ENCODE data around the gene SKAP1. TPM values are rescaled to one million over a fixed set of nuclear protein-coding genes. Genes with fewer than 3 reads are reported as not detected.

Gene SKAP1
- polyA plus RNA-seq, 3 donors: 0.13 to 1.0 (median 0.52) TPM

- no peak overlapping the region for H2AFZ ChIP-seq (ENCODE audit: insufficient read depth, low read depth, low read length, poor library complexity, severe bottlenecking)
- DNase-seq: no peak
- H3K9me3 ChIP-seq (replicated peaks in 1 of 2; ENCODE audit: control insufficient read depth in 1 of 2, insufficient read depth in 1 of 2, low read length in 2 of 2): no peaks in the 10 kb centered on the region
- no peaks in the 10 kb centered on the region for H3K4me1 ChIP-seq (ENCODE audit: control insufficient read depth in 1 of 2, insufficient read depth in 2 of 2, low read length in 2 of 2)
- H3K27ac Mint-ChIP-seq: no peak overlapping the region
- no peak overlapping the region for H3K9ac ChIP-seq (ENCODE audit: insufficient read depth, low read length, poor library complexity, severe bottlenecking)
- H3K4me3 ChIP-seq (replicated peaks in 1 of 3; ENCODE audit: low read depth in 2 of 3, low read length in 3 of 3): no peak overlapping the region
- no peak overlapping the region for H3K4me3 Mint-ChIP-seq
- H3K4me2 ChIP-seq (replicated peaks; ENCODE audit: extremely low read depth, low read length, poor library complexity, severe bottlenecking): no peak overlapping the region
- H3K4me1 Mint-ChIP-seq: peaks cover 4% of the 10 kb centered on the region
- intact Hi-C loops (cut with micrococcal nuclease): loop anchor here (5.0 kb wide), 2 partner anchors 255 to 280 kb away; partner anchors contain the start of genes HOXB3 (in 2 of the 2), HOXB5 (in 2 of the 2) and HOXB8 (in 1 of the 2)
- TF ChIP-seq CTCF (IDR thresholded peaks at IDR 0.05): no peak
- peaks cover 0 to 1% (median 0%) of the 10 kb centered on the region in 7 donors for H3K9me3 Mint-ChIP-seq
- H3K79me2 ChIP-seq (ENCODE audit: insufficient read depth, low read length): no peaks in the 10 kb centered on the region
- no peaks in the 10 kb centered on the region for H3K36me3 ChIP-seq (replicated peaks in 1 of 2; ENCODE audit: control insufficient read depth in 1 of 2, insufficient read depth in 2 of 2, low read length in 2 of 2)
- H3K36me3 Mint-ChIP-seq: no peaks in the 10 kb centered on the region
- H3K27me3 ChIP-seq (ENCODE audit: control insufficient read depth in 2 of 2, insufficient read depth in 2 of 2, low read length in 2 of 2): peaks cover 5 to 35% of the 10 kb centered on the region in 2 donors
- peaks cover 5 to 26% (median 6%) of the 10 kb centered on the region in 3 donors for H3K27me3 Mint-ChIP-seq (ENCODE audit: low read depth in 3 of 3)
- no CpG with 5 or more reads among the region's 2 CpGs for WGBS (ENCODE audit: insufficient coverage)
- H4K20me1 ChIP-seq (ENCODE audit: insufficient read depth, low read length): no peaks in the 10 kb centered on the region
- H3K27ac ChIP-seq (ENCODE audit: low read depth in 1 of 2, low read length in 2 of 2): no peak overlapping the region
Measured at GRCh38 chr17:48336986-48337385, 93.0 kb downstream of the SKAP1 start.

- H3K9me3 Mint-ChIP-seq: peaks cover 0 to 1% (median 0%) of the 10 kb centered on the region in 7 donors
- H3K27me3 Mint-ChIP-seq (ENCODE audit: low read depth in 3 of 3): peaks cover 9 to 21% (median 9%) of the 10 kb centered on the region in 3 donors
- peaks cover 6 to 34% of the 10 kb centered on the region in 2 donors for H3K27me3 ChIP-seq (ENCODE audit: control insufficient read depth in 2 of 2, insufficient read depth in 2 of 2, low read length in 2 of 2)
- H3K36me3 Mint-ChIP-seq: no peaks in the 10 kb centered on the region
- no peaks in the 10 kb centered on the region for H4K20me1 ChIP-seq (ENCODE audit: insufficient read depth, low read length)
- no peak overlapping the region for H3K27ac Mint-ChIP-seq
- no peaks in the 10 kb centered on the region for H3K9me3 ChIP-seq (replicated peaks in 1 of 2; ENCODE audit: control insufficient read depth in 1 of 2, insufficient read depth in 1 of 2, low read length in 2 of 2)
- H3K4me1 ChIP-seq (ENCODE audit: control insufficient read depth in 1 of 2, insufficient read depth in 2 of 2, low read length in 2 of 2): no peaks in the 10 kb centered on the region
- no peak overlapping the region for H3K4me3 Mint-ChIP-seq
- no peaks in the 10 kb centered on the region for H3K36me3 ChIP-seq (replicated peaks in 1 of 2; ENCODE audit: control insufficient read depth in 1 of 2, insufficient read depth in 2 of 2, low read length in 2 of 2)
- TF ChIP-seq CTCF (IDR thresholded peaks at IDR 0.05): peak; percentile 79
- H2AFZ ChIP-seq (ENCODE audit: insufficient read depth, low read depth, low read length, poor library complexity, severe bottlenecking): no peak overlapping the region
- no peak overlapping the region for H3K4me2 ChIP-seq (replicated peaks; ENCODE audit: extremely low read depth, low read length, poor library complexity, severe bottlenecking)
- H3K4me3 ChIP-seq (replicated peaks in 1 of 3; ENCODE audit: low read depth in 2 of 3, low read length in 3 of 3): no peak overlapping the region
- H3K27ac ChIP-seq (ENCODE audit: low read depth in 1 of 2, low read length in 2 of 2): no peak overlapping the region
- WGBS (ENCODE audit: insufficient coverage): no CpG with 5 or more reads among the region's 5 CpGs
- no peak overlapping the region for H3K9ac ChIP-seq (ENCODE audit: insufficient read depth, low read length, poor library complexity, severe bottlenecking)
- H3K79me2 ChIP-seq (ENCODE audit: insufficient read depth, low read length): no peaks in the 10 kb centered on the region
- intact Hi-C loops (cut with micrococcal nuclease): loop anchor here (5.0 kb wide), 2 partner anchors 256 to 281 kb away; partner anchors contain the start of genes HOXB3 (in 2 of the 2), HOXB5 (in 2 of the 2) and HOXB8 (in 1 of the 2)
- H3K4me1 Mint-ChIP-seq: peaks cover 4% of the 10 kb centered on the region
- peak; percentile 11 to 43 (median 31) for DNase-seq
Measured at GRCh38 chr17:48335858-48336500, 94.0 kb downstream of the SKAP1 start.
